ENCODE results near the gene MAGI2.
A peak's percentile ranks its signal among the peaks of the same experiment; 100 is the strongest.

The MAGI2 gene

GRCh38 chr7:77995717-77996116, 1457.8 kb downstream of the MAGI2 start:
- H3K9me3 Mint-ChIP-seq = no peaks in the 10 kb centered on the region
- intact Hi-C loops (cut with micrococcal nuclease) = no loop called here
- H3K4me1 Mint-ChIP-seq (ENCODE audit: low read depth) = peaks cover 3% of the 10 kb centered on the region
- H3K4me3 Mint-ChIP-seq = no peak overlapping the region
- no peak overlapping the region for H3K27ac Mint-ChIP-seq
- no peaks in the 10 kb centered on the region for H3K36me3 Mint-ChIP-seq (ENCODE audit: low read depth)
- H3K27me3 Mint-ChIP-seq = no peaks in the 10 kb centered on the region

GRCh38 chr7:77993838-77994237, 1459.6 kb downstream of the MAGI2 start:
- no peaks in the 10 kb centered on the region for H3K9me3 Mint-ChIP-seq
- no peaks in the 10 kb centered on the region for H3K36me3 Mint-ChIP-seq (ENCODE audit: low read depth)
- no peaks in the 10 kb centered on the region for H3K27me3 Mint-ChIP-seq
- H3K4me3 Mint-ChIP-seq = no peak overlapping the region
- no peak overlapping the region for H3K27ac Mint-ChIP-seq
- intact Hi-C loops (cut with micrococcal nuclease) = no loop called here
- peaks cover 17% of the 10 kb centered on the region for H3K4me1 Mint-ChIP-seq (ENCODE audit: low read depth)

GRCh38 chr7:77991656-77992055, 1461.8 kb downstream of the MAGI2 start:
- H3K27ac Mint-ChIP-seq = no peak overlapping the region
- no peaks in the 10 kb centered on the region for H3K36me3 Mint-ChIP-seq (ENCODE audit: low read depth)
- no peaks in the 10 kb centered on the region for H3K9me3 Mint-ChIP-seq
- H3K27me3 Mint-ChIP-seq = no peaks in the 10 kb centered on the region
- no peak overlapping the region for H3K4me3 Mint-ChIP-seq
- intact Hi-C loops (cut with micrococcal nuclease) = no loop called here
- H3K4me1 Mint-ChIP-seq (ENCODE audit: low read depth) = peaks cover 17% of the 10 kb centered on the region

- Mint-ChIP-seq H3K4me1 (ENCODE audit: low read depth) (peaks cover 17% of the 10 kb centered on the region), H3K9me3 (no peaks in the 10 kb centered on the region)
Measured at GRCh38 chr7:77989981-77990566, 1463.4 kb downstream of the MAGI2 start.

GRCh38 chr7:77985974-77986339, 1467.5 kb downstream of the MAGI2 start:
- Mint-ChIP-seq H3K27me3 (peaks cover 2% of the 10 kb centered on the region), H3K27ac (no peak overlapping the region), H3K4me1 (ENCODE audit: low read depth) (peaks cover 17% of the 10 kb centered on the region), H3K4me3 (no peak overlapping the region), H3K36me3 (ENCODE audit: low read depth) (no peaks in the 10 kb centered on the region), H3K9me3 (peaks cover 8% of the 10 kb centered on the region)
- intact Hi-C loops (cut with micrococcal nuclease) = no loop called here

More at GRCh38 chr7:77989981-77990566, 1463.4 kb downstream of the MAGI2 start:
- Mint-ChIP-seq H3K27ac (peak overlapping the region; percentile 40), H3K27me3 (no peaks in the 10 kb centered on the region), H3K4me3 (no peak overlapping the region), H3K36me3 (ENCODE audit: low read depth) (no peaks in the 10 kb centered on the region)
- intact Hi-C loops (cut with micrococcal nuclease) = no loop called here

GRCh38 chr7:77985232-77985973, 1468.1 kb downstream of the MAGI2 start:
- intact Hi-C loops (cut with micrococcal nuclease) = no loop called here
- Mint-ChIP-seq H3K4me3 (no peak overlapping the region), H3K4me1 (ENCODE audit: low read depth) (peaks cover 11% of the 10 kb centered on the region), H3K36me3 (ENCODE audit: low read depth) (no peaks in the 10 kb centered on the region), H3K27me3 (peaks cover 2% of the 10 kb centered on the region), H3K9me3 (peaks cover 8% of the 10 kb centered on the region), H3K27ac (no peak overlapping the region)

- intact Hi-C loops (cut with micrococcal nuclease) = no loop called here
- Mint-ChIP-seq H3K27me3 (peaks cover 2% of the 10 kb centered on the region), H3K9me3 (peaks cover 8% of the 10 kb centered on the region), H3K36me3 (ENCODE audit: low read depth) (no peaks in the 10 kb centered on the region), H3K4me1 (ENCODE audit: low read depth) (no peaks in the 10 kb centered on the region), H3K4me3 (no peak overlapping the region), H3K27ac (no peak overlapping the region)
Measured at GRCh38 chr7:77983973-77984372, 1469.5 kb downstream of the MAGI2 start.

GRCh38 chr7:77982926-77983550, 1470.4 kb downstream of the MAGI2 start:
- intact Hi-C loops (cut with micrococcal nuclease) = no loop called here
- Mint-ChIP-seq H3K9me3 (peaks cover 8% of the 10 kb centered on the region), H3K36me3 (ENCODE audit: low read depth) (no peaks in the 10 kb centered on the region), H3K4me1 (ENCODE audit: low read depth) (no peaks in the 10 kb centered on the region), H3K27ac (no peak overlapping the region), H3K4me3 (no peak overlapping the region), H3K27me3 (peaks cover 2% of the 10 kb centered on the region)

- H3K4me3 Mint-ChIP-seq = no peak overlapping the region
- H3K36me3 Mint-ChIP-seq (ENCODE audit: low read depth) = no peaks in the 10 kb centered on the region
- H3K4me1 Mint-ChIP-seq (ENCODE audit: low read depth) = no peaks in the 10 kb centered on the region
- H3K27me3 Mint-ChIP-seq = peaks cover 2% of the 10 kb centered on the region
- no peak overlapping the region for H3K27ac Mint-ChIP-seq
- H3K9me3 Mint-ChIP-seq = peaks cover 8% of the 10 kb centered on the region
- intact Hi-C loops (cut with micrococcal nuclease) = no loop called here
Measured at GRCh38 chr7:77980087-77980713, 1473.3 kb downstream of the MAGI2 start.

- H3K36me3 Mint-ChIP-seq (ENCODE audit: low read depth) = no peaks in the 10 kb centered on the region
- H3K9me3 Mint-ChIP-seq = peaks cover 8% of the 10 kb centered on the region
- intact Hi-C loops (cut with micrococcal nuclease) = no loop called here
- no peak overlapping the region for H3K4me3 Mint-ChIP-seq
- H3K4me1 Mint-ChIP-seq (ENCODE audit: low read depth) = no peaks in the 10 kb centered on the region
- no peak overlapping the region for H3K27ac Mint-ChIP-seq
- no peaks in the 10 kb centered on the region for H3K27me3 Mint-ChIP-seq
Measured at GRCh38 chr7:77979219-77979618, 1474.2 kb downstream of the MAGI2 start.

- Mint-ChIP-seq H3K4me3 (no peak overlapping the region), H3K4me1 (ENCODE audit: low read depth) (no peaks in the 10 kb centered on the region), H3K9me3 (no peaks in the 10 kb centered on the region), H3K36me3 (ENCODE audit: low read depth) (no peaks in the 10 kb centered on the region), H3K27me3 (no peaks in the 10 kb centered on the region), H3K27ac (no peak overlapping the region)
- intact Hi-C loops (cut with micrococcal nuclease) = no loop called here
Measured at GRCh38 chr7:77975672-77976480, 1477.6 kb downstream of the MAGI2 start.

- no peak overlapping the region for H3K4me3 Mint-ChIP-seq
- no peaks in the 10 kb centered on the region for H3K36me3 Mint-ChIP-seq (ENCODE audit: low read depth)
- no peak overlapping the region for H3K27ac Mint-ChIP-seq
- no peaks in the 10 kb centered on the region for H3K4me1 Mint-ChIP-seq (ENCODE audit: low read depth)
- H3K27me3 Mint-ChIP-seq = no peaks in the 10 kb centered on the region
- no peaks in the 10 kb centered on the region for H3K9me3 Mint-ChIP-seq
- intact Hi-C loops (cut with micrococcal nuclease) = no loop called here
Measured at GRCh38 chr7:77971726-77972125, 1481.7 kb downstream of the MAGI2 start.

GRCh38 chr7:77967429-77967828, 1486.0 kb downstream of the MAGI2 start:
- intact Hi-C loops (cut with micrococcal nuclease) = no loop called here
- H3K4me3 Mint-ChIP-seq = no peak overlapping the region
- no peaks in the 10 kb centered on the region for H3K27me3 Mint-ChIP-seq
- no peaks in the 10 kb centered on the region for H3K9me3 Mint-ChIP-seq
- H3K4me1 Mint-ChIP-seq (ENCODE audit: low read depth) = no peaks in the 10 kb centered on the region
- H3K36me3 Mint-ChIP-seq (ENCODE audit: low read depth) = peaks cover 2% of the 10 kb centered on the region
- H3K27ac Mint-ChIP-seq = no peak overlapping the region
